Measurements from ENCODE around the gene SKIC2. TPM values are rescaled to one million over a fixed set of nuclear protein-coding genes. Genes with fewer than 3 reads are reported as not detected.

SKIC2 gene
- total and polyA plus RNA-seq, 4 donors: 28.1 to 78.0 (median 61.6) TPM

- Histone ChIP-seq H3K36me3 (ENCODE audit: control insufficient read depth in 4 of 4, insufficient read depth in 4 of 4, low read length in 4 of 4) (peaks cover 16 to 39% (median 31%) of the 10 kb centered on the region in 4 donors), H3K27ac (ENCODE audit: low read depth in 1 of 2, low read length in 1 of 2) (no peak overlapping the region), H3K9ac (ENCODE audit: insufficient read depth in 1 of 2, low read length in 2 of 2) (no peak overlapping the region), H3K4me1 (ENCODE audit: control insufficient read depth in 5 of 5, insufficient read depth in 5 of 5, low read length in 5 of 5) (peaks cover 4 to 16% (median 7%) of the 10 kb centered on the region in 5 donors), H3K4me3 (no peak overlapping the region), H3K9me3 (ENCODE audit: control insufficient read depth in 4 of 4, insufficient read depth in 3 of 4, low read length in 3 of 4) (no peaks in the 10 kb centered on the region), H3K27me3 (ENCODE audit: control insufficient read depth in 3 of 3, insufficient read depth in 3 of 3, low read length in 2 of 3) (no peaks in the 10 kb centered on the region)
- no peak for TF ChIP-seq CTCF (IDR thresholded peaks at IDR 0.05; ENCODE audit: control extremely low read depth, extremely low read depth)
- DNase-seq: no peak
- WGBS, 2 donors: 98% methylated on average over 28 of the region's 28 CpGs
- no peak for ATAC-seq (ENCODE audit: insufficient read depth, low FRiP score)
Measured at GRCh38 chr6:31954511-31954910, 4.5 kb upstream of the SKIC2 start.

GRCh38 chr6:31956796-31957195 lies 2.2 kb upstream of the SKIC2 start:
- ATAC-seq (ENCODE audit: insufficient read depth, low FRiP score): no peak
- 63% methylated on average over 3 of the region's 3 CpGs for WGBS, 2 donors
- Histone ChIP-seq H3K27ac (ENCODE audit: low read depth in 1 of 2, low read length in 1 of 2) (no peak overlapping the region), H3K9me3 (ENCODE audit: control insufficient read depth in 4 of 4, insufficient read depth in 3 of 4, low read length in 3 of 4) (no peaks in the 10 kb centered on the region), H3K4me1 (ENCODE audit: control insufficient read depth in 5 of 5, insufficient read depth in 5 of 5, low read length in 5 of 5) (peaks cover 4 to 19% (median 9%) of the 10 kb centered on the region in 5 donors), H3K9ac (ENCODE audit: insufficient read depth in 1 of 2, low read length in 2 of 2) (no peak overlapping the region), H3K36me3 (ENCODE audit: control insufficient read depth in 4 of 4, insufficient read depth in 4 of 4, low read length in 4 of 4) (peaks cover 16 to 39% (median 35%) of the 10 kb centered on the region in 4 donors), H3K27me3 (ENCODE audit: control insufficient read depth in 3 of 3, insufficient read depth in 3 of 3, low read length in 2 of 3) (no peaks in the 10 kb centered on the region), H3K4me3 (no peak overlapping the region)
- TF ChIP-seq CTCF (IDR thresholded peaks at IDR 0.05; ENCODE audit: control extremely low read depth, extremely low read depth): no peak
- DNase-seq: no peak

GRCh38 chr6:31958412-31958740 lies 599 bp upstream of the SKIC2 start:
- DNase-seq: no peak
- peak overlapping the region; percentile 94 to 98 for H3K9ac ChIP-seq (ENCODE audit: insufficient read depth in 1 of 2, low read length in 2 of 2)
- peak overlapping the region; percentile 82 for H3K4me3 ChIP-seq
- no peak for TF ChIP-seq CTCF (IDR thresholded peaks at IDR 0.05; ENCODE audit: control extremely low read depth, extremely low read depth)
- H3K27ac ChIP-seq (ENCODE audit: low read depth in 1 of 2, low read length in 1 of 2): peak overlapping the region; percentile 79 to 94
- peaks cover 20 to 48% (median 25%) of the 10 kb centered on the region in 4 donors for H3K36me3 ChIP-seq (ENCODE audit: control insufficient read depth in 4 of 4, insufficient read depth in 4 of 4, low read length in 4 of 4)
- H3K27me3 ChIP-seq (ENCODE audit: control insufficient read depth in 3 of 3, insufficient read depth in 3 of 3, low read length in 2 of 3): no peaks in the 10 kb centered on the region
- H3K9me3 ChIP-seq (ENCODE audit: control insufficient read depth in 4 of 4, insufficient read depth in 3 of 4, low read length in 3 of 4): no peaks in the 10 kb centered on the region
- peaks cover 4 to 19% (median 9%) of the 10 kb centered on the region in 5 donors for H3K4me1 ChIP-seq (ENCODE audit: control insufficient read depth in 5 of 5, insufficient read depth in 5 of 5, low read length in 5 of 5)
- ATAC-seq (ENCODE audit: insufficient read depth, low FRiP score): no peak
- WGBS, 2 donors: 7 to 13% methylated on average over 11 of the region's 11 CpGs

- WGBS, 2 donors: 96 to 97% methylated on average over 12 of the region's 12 CpGs
- no peak for TF ChIP-seq CTCF (IDR thresholded peaks at IDR 0.05; ENCODE audit: control extremely low read depth, extremely low read depth)
- peaks cover 12 to 49% (median 22%) of the 10 kb centered on the region in 4 donors for H3K36me3 ChIP-seq (ENCODE audit: control insufficient read depth in 4 of 4, insufficient read depth in 4 of 4, low read length in 4 of 4)
- no peak overlapping the region for H3K9ac ChIP-seq (ENCODE audit: insufficient read depth in 1 of 2, low read length in 2 of 2)
- H3K9me3 ChIP-seq (ENCODE audit: control insufficient read depth in 4 of 4, insufficient read depth in 3 of 4, low read length in 3 of 4): no peaks in the 10 kb centered on the region
- no peak for DNase-seq
- no peak overlapping the region for H3K27ac ChIP-seq (ENCODE audit: low read depth in 1 of 2, low read length in 1 of 2)
- H3K4me3 ChIP-seq: no peak overlapping the region
- no peak for ATAC-seq (ENCODE audit: insufficient read depth, low FRiP score)
- H3K4me1 ChIP-seq (ENCODE audit: control insufficient read depth in 5 of 5, insufficient read depth in 5 of 5, low read length in 5 of 5): peaks cover 4 to 19% (median 9%) of the 10 kb centered on the region in 5 donors
- H3K27me3 ChIP-seq (ENCODE audit: control insufficient read depth in 3 of 3, insufficient read depth in 3 of 3, low read length in 2 of 3): no peaks in the 10 kb centered on the region
Measured at GRCh38 chr6:31961616-31962015, 2.6 kb downstream of the SKIC2 start.
